ENCODE results near the gene PKN1. TPM values are rescaled to one million over a fixed set of nuclear protein-coding genes. Genes with fewer than 3 reads are reported as not detected.

Gene PKN1
- total and polyA plus RNA-seq, 2 of the 13 experiments (the other 11 are each of a cell fraction or from before 2014, with no cell fraction given) = 45.7 to 54.5 TPM

GRCh38 chr19:14472202-14472938 is 39.3 kb downstream of the PKN1 start (continued):
- peak; percentile 87 for TF ChIP-seq ZNF777 (CRISPR knock-in tag; IDR thresholded peaks at IDR 0.05)
- no peak for TF ChIP-seq ZNF329 (CRISPR knock-in tag; IDR thresholded peaks at IDR 0.05; ENCODE audit: low read depth)
- no peak for TF ChIP-seq NFE2L2 (IDR thresholded peaks at IDR 0.05; ENCODE audit: low read length)
- TF ChIP-seq ZHX2 (IDR thresholded peaks at IDR 0.05; ENCODE audit: low read depth) = no peak
- no peak for TF ChIP-seq ZHX2 (CRISPR knock-in tag; IDR thresholded peaks at IDR 0.05; ENCODE audit: borderline replicate concordance)
- peak; percentile 77 for TF ChIP-seq MYC (CRISPR knock-in tag; IDR thresholded peaks at IDR 0.05; ENCODE audit: borderline replicate concordance)
- TF ChIP-seq MTA1 (CRISPR knock-in tag; IDR thresholded peaks at IDR 0.05; ENCODE audit: borderline replicate concordance) = no peak
- TF ChIP-seq ZFX (CRISPR knock-in tag; IDR thresholded peaks at IDR 0.05; ENCODE audit: low read depth) = peak; percentile 51
- TF ChIP-seq ARNT (IDR thresholded peaks at IDR 0.05) = no peak
- TF ChIP-seq FOXK1 (CRISPR knock-in tag; IDR thresholded peaks at IDR 0.05; ENCODE audit: borderline replicate concordance, low read depth) = 0 out of 2 replicates have a peak, but pooled peaks have one; percentile 11
- TF ChIP-seq NFKB2 (CRISPR knock-in tag; IDR thresholded peaks at IDR 0.05; ENCODE audit: borderline replicate concordance) = peak; percentile 71; the same call in 1 of the 2 replicates
- peak; percentile 62; the same call in 1 of the 2 replicates for TF ChIP-seq GABPB1 (CRISPR knock-in tag; IDR thresholded peaks at IDR 0.05)
- TF ChIP-seq ZNF850 (CRISPR knock-in tag; conservative IDR thresholded peaks at IDR 0.05) = no peak
- no peak for TF ChIP-seq ZNF678 (CRISPR knock-in tag; IDR thresholded peaks at IDR 0.05)
- peak; percentile 84 for TF ChIP-seq HNRNPLL (IDR thresholded peaks at IDR 0.05; ENCODE audit: low read depth, low read length, poor library complexity, severe bottlenecking)
- TF ChIP-seq ZNF274 (CRISPR knock-in tag; IDR thresholded peaks at IDR 0.05) = peak; percentile 72; the same call in 1 of the 2 replicates
- peak in 1 of 2 experiments; percentile 47; a peak in 2 of 4 replicates for TF ChIP-seq HMGXB4 (CRISPR knock-in tag; IDR thresholded peaks at IDR 0.05; ENCODE audit: borderline replicate concordance in 1 of 2, low read depth in 1 of 2)
- TF ChIP-seq HNRNPK (IDR thresholded peaks at IDR 0.05; ENCODE audit: low read depth, low read length, poor library complexity, severe bottlenecking) = peak; percentile 51
- no peak for TF ChIP-seq BRD4 (CRISPR knock-in tag; IDR thresholded peaks at IDR 0.05)

All from HepG2 (cell line).